ENCODE data around the gene KIRREL3.

The KIRREL3 gene

GRCh38 chr11:126766440-126766839 lies 234.1 kb downstream of the KIRREL3 start:
- TF ChIP-seq, protein P1, sequence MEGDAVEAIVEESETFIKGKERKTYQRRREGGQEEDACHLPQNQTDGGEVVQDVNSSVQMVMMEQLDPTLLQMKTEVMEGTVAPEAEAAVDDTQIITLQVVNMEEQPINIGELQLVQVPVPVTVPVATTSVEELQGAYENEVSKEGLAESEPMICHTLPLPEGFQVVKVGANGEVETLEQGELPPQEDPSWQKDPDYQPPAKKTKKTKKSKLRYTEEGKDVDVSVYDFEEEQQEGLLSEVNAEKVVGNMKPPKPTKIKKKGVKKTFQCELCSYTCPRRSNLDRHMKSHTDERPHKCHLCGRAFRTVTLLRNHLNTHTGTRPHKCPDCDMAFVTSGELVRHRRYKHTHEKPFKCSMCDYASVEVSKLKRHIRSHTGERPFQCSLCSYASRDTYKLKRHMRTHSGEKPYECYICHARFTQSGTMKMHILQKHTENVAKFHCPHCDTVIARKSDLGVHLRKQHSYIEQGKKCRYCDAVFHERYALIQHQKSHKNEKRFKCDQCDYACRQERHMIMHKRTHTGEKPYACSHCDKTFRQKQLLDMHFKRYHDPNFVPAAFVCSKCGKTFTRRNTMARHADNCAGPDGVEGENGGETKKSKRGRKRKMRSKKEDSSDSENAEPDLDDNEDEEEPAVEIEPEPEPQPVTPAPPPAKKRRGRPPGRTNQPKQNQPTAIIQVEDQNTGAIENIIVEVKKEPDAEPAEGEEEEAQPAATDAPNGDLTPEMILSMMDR (IDR thresholded peaks at IDR 0.05; ENCODE audit: insufficient read depth, low read length, poor library complexity, severe bottlenecking): no peak
- no peak for TF ChIP-seq EZH2phosphoT487 (conservative IDR thresholded peaks at IDR 0.05; ENCODE audit: low read length)
- H2AFZ ChIP-seq (ENCODE audit: low read depth, low read length, severe bottlenecking): no peak overlapping the region
- H3K4me3 ChIP-seq (ENCODE audit: insufficient read depth, low read length, poor library complexity, severe bottlenecking): no peak overlapping the region
- no peaks in the 10 kb centered on the region for H4K20me1 ChIP-seq (ENCODE audit: low read depth, low read length)
- H3K9me2 ChIP-seq (replicated peaks; ENCODE audit: insufficient read depth, low read length): no peaks in the 10 kb centered on the region
- no peaks in the 10 kb centered on the region for H3K79me2 ChIP-seq (ENCODE audit: insufficient read depth, low read length)
- H3F3A ChIP-seq (ENCODE audit: insufficient read depth): no peaks in the 10 kb centered on the region
- no peaks in the 10 kb centered on the region for H3K9me3 ChIP-seq (ENCODE audit: insufficient read depth, low read length)
- no peaks in the 10 kb centered on the region for H3K27me3 ChIP-seq (ENCODE audit: low read length)
- no peak overlapping the region for H3K27ac ChIP-seq (ENCODE audit: low read depth, low read length)
- no peak overlapping the region for H3K4me2 ChIP-seq (ENCODE audit: low read depth, low read length, poor library complexity, severe bottlenecking)
- H3K36me3 ChIP-seq (ENCODE audit: low read length): no peaks in the 10 kb centered on the region
- no peak overlapping the region for H3K9ac ChIP-seq (ENCODE audit: low read length)

- Histone ChIP-seq H3K79me2 (ENCODE audit: insufficient read depth, low read length) (no peaks in the 10 kb centered on the region), H3K4me3 (ENCODE audit: insufficient read depth, low read length, poor library complexity, severe bottlenecking) (no peak overlapping the region), H3K9ac (ENCODE audit: low read length) (no peak overlapping the region), H3K36me3 (ENCODE audit: low read length) (no peaks in the 10 kb centered on the region), H4K20me1 (ENCODE audit: low read depth, low read length) (no peaks in the 10 kb centered on the region), H2AFZ (ENCODE audit: low read depth, low read length, severe bottlenecking) (no peak overlapping the region), H3K27me3 (ENCODE audit: low read length) (no peaks in the 10 kb centered on the region), H3K9me2 (replicated peaks; ENCODE audit: insufficient read depth, low read length) (no peaks in the 10 kb centered on the region), H3K27ac (ENCODE audit: low read depth, low read length) (no peak overlapping the region), H3F3A (ENCODE audit: insufficient read depth) (no peaks in the 10 kb centered on the region), H3K4me2 (ENCODE audit: low read depth, low read length, poor library complexity, severe bottlenecking) (no peak overlapping the region), H3K9me3 (ENCODE audit: insufficient read depth, low read length) (no peaks in the 10 kb centered on the region)
- TF ChIP-seq EZH2phosphoT487 (conservative IDR thresholded peaks at IDR 0.05; ENCODE audit: low read length): no peak
- TF ChIP-seq, protein P1 (IDR thresholded peaks at IDR 0.05; ENCODE audit: insufficient read depth, low read length, poor library complexity, severe bottlenecking): no peak
Observed at GRCh38 chr11:126765196-126765595, 235.4 kb downstream of the KIRREL3 start.

GRCh38 chr11:126764231-126764630 lies 236.3 kb downstream of the KIRREL3 start:
- no peaks in the 10 kb centered on the region for H3K79me2 ChIP-seq (ENCODE audit: insufficient read depth, low read length)
- no peak overlapping the region for H3K27ac ChIP-seq (ENCODE audit: low read depth, low read length)
- TF ChIP-seq EZH2phosphoT487 (conservative IDR thresholded peaks at IDR 0.05; ENCODE audit: low read length): no peak
- TF ChIP-seq, protein P1 (IDR thresholded peaks at IDR 0.05; ENCODE audit: insufficient read depth, low read length, poor library complexity, severe bottlenecking): no peak

More at GRCh38 chr11:126764231-126764630, 236.3 kb downstream of the KIRREL3 start:
- no peaks in the 10 kb centered on the region for H3F3A ChIP-seq (ENCODE audit: insufficient read depth)
- no peaks in the 10 kb centered on the region for H3K9me2 ChIP-seq (replicated peaks; ENCODE audit: insufficient read depth, low read length)
- no peaks in the 10 kb centered on the region for H3K27me3 ChIP-seq (ENCODE audit: low read length)
- H3K36me3 ChIP-seq (ENCODE audit: low read length): no peaks in the 10 kb centered on the region
- H3K4me2 ChIP-seq (ENCODE audit: low read depth, low read length, poor library complexity, severe bottlenecking): no peak overlapping the region
- H2AFZ ChIP-seq (ENCODE audit: low read depth, low read length, severe bottlenecking): no peak overlapping the region
- H3K9me3 ChIP-seq (ENCODE audit: insufficient read depth, low read length): no peaks in the 10 kb centered on the region
- H3K9ac ChIP-seq (ENCODE audit: low read length): no peak overlapping the region
- H3K4me3 ChIP-seq (ENCODE audit: insufficient read depth, low read length, poor library complexity, severe bottlenecking): no peak overlapping the region
- H4K20me1 ChIP-seq (ENCODE audit: low read depth, low read length): no peaks in the 10 kb centered on the region

Measured in SU-DHL-6 (cell line).